Brain pericyte (primary cell): ENCODE measurements around the gene PLXDC2.

Source experiments
- DNase-seq: peaks from one replicate; pipeline ENCODE4 v3.0.0-alpha.2; 2012; ENCODE audit warnings: low read depth, low spot score

Gene PLXDC2

DNA sequence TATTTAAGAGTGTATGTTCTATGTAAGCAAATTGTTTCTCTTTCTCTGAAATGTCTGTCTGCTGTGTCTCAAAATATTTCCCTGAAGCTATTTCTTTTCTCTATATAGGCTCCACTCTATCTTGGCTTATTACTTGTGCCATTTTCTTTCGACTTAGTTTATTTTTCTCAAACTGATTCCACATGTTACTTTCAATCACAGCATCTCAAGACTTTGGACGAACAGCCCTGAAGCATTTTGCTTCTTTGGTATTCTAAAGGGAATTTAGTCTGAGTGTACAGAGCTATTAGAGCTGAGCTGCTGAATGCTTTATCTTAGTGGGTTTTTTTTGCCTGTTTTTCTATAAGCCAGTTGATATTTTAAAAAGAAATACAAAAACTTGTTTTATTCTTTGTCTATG lies 95.7 kb downstream of the PLXDC2 start:
- no peak for DNase-seq

DNA sequence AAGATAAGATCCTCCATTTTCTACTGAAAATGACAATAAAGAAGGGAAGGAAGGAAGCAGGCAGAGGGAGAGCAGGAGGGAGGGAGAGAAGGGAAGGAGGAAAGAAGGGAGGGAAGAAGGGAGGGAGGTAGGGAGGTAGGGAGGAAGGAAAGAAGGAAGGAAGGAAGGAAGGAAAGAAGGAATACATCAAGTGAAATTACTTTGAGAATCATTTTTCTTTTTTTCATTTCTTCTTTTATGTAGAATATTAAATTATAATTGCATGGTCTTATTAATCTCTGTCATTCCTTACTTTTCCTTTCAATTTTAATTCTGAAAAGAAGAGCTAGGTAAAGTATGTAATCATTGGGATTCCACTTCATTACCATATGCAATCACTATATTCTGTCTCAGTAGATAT lies 97.8 kb downstream of the PLXDC2 start:
- no peak for DNase-seq

DNA sequence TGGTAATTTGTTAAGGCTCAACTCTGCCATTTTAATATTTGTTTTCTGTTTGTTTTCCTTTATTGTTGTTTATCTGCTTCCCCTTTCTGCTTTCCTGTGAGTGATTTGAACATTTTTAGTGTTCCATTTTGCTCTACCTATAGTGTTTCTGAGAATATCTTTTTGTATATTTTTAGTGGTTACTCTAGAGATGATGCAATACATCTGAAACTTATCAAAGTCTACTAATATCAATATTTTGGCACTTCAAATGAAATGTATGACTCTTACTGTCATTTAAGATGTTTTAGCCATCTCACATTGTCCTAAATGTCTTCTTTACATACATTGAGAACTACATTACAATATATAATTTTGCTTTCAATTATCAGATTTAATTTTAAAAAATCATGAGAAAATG lies 98.9 kb downstream of the PLXDC2 start:
- DNase-seq = no peak

DNA sequence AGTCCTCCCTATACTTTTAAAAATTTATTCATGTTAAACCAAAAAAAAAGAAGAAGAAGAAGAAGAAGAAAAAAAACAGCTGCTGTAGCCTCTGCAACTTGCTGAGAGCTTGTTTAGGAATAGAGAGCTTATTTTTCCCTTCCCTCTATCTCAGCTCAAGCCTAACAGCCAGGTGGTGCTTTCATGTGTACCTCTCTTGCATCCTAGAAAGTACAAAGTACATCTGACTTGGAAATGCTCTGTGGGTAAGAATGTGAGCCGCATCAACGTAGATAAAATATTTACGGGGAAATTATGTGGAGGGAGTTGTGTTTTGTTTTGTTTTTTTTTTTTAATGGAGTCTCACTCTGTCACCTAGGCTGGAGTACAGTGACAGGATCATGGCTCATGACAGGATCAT lies 99.6 kb downstream of the PLXDC2 start:
- no peak for DNase-seq

DNA sequence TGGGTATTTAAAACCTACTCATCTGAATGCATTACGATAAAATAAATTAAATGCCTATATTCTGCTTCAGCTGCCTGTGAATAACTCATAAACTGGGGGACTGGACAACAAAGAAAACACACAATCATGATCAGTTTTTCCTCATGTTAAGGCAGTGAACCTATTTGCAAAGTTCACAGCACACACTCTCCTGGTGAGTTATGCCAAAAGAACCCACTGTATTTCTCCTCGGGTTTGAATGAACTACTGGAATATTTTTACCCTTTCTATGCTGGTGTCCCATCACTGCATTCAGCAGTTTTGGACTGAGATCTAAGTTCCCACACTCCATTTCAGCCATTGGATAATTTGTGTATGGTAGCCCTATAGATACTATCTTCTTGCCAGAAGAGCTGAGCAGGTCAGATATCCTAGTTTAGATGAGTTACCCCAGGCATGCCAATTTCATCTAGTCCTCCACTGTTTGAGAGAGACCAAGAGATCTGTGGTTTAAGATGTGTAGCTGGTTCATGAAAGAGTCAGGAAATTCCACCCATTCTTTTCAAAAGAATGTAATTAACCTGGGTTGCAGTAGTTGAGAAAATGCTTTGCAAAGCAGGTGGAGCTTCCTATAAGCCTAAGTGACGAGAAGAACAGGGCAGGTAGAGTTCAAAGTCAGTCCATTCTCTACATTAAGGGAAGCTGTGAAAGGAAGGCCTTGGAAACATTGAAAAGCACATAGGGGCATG lies 101.7 kb downstream of the PLXDC2 start:
- no peak for DNase-seq

DNA sequence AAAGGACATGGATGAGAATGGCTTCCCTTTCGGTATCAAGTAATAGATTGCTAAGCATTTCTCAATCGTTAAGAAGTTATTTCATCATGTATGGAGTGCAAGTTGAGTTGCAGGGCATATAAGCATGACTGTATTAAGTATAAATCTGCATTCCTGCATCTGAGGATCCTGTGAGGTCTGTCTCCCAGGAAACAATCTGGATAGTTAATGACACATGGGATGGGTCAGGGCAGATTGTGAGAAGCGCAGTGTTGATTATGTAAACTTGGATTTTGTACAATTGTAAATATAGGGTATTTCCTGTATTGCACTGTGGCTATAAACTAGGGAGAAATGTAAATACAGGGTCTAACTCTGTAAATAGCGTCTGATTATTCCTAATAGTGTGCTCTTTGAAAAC lies 102.6 kb downstream of the PLXDC2 start:
- DNase-seq = no peak

DNA sequence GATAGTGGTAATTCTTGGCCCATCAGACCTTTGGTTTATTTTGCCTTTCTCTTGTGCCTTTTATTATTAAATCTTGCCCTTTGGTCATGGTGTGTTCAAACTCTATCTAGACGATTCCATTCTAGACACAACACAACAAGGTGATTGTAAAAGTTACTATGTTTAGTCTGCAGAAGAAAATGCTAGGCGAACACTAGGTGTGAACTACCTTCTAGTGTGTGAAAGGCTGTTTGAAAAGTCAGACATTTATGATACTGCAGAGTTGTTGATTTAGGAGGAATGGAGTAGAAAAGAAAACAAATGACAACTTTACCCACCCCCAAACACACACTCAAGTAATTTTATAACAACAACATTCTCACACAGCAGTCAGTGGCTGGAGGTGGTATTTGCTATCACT lies 103.4 kb downstream of the PLXDC2 start:
- no peak for DNase-seq

DNA sequence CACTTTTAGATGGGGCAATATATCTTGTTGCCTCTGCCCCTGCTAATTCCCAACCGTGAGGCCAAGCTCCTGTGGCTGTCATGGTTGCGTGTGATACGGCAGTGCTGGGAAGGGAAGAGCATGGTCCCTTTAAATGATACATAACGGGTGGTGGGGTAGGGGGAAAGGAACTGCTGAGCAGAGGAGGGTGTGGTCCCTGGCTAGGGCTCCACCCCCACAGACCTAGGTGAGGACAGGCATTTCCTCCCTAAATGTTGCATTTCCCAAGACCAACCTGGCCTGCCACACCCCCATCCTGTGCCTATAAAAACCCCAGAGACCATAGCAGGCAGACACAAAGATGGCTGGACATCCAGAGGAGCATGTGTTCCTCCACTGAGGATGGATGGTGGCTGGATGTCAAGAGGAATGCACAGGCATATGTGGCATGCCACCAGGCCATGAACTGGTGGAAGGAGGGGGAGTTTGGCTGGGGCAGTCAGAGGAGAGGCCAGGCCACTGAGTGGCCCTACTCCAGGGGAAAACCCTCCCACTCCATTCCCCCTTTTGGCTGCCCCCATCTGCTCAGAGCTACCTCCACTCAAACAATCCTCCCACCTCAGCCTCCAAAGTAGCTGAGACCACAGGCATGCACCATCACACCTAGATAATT lies 104.0 kb downstream of the PLXDC2 start:
- DNase-seq = no peak

DNA sequence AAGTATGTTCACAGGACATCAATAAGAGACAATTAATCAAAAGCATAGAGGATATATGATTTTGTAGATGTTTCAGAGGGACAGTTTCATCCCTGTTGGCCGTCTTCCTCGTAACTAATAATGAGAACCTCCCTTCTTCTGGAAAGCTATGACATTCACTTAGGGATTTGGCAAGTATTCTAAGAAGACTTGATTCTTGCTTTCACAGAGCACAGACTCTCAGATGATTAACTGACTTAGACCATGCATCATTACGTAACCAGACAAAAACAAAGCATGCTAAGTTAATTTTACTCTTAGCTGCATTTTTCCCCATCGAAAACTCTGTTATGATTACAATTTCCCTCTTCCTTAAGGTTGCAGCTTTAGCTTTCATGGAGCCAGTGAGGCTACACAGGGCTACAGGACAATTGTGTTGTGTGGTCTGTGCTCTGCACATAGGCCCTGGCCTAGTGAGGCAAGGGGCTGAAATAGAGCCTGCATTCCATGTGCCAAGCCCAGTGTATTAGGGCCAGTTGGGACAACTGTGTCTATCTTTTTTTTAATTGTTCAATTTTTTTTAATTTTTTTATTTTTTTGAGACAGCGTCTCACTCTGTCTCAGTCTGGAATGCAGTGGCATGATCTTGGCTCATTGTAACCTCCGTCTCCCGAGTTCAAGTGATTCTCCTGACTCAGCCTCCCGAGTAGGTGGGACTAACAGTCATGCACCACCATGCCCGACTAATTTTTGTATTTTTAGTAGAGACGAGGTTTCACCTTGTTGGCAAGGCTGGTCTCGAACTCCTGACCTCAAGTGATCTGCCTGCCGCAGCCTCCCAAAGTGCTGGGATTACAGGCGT lies 105.3 kb downstream of the PLXDC2 start:
- DNase-seq = no peak

DNA sequence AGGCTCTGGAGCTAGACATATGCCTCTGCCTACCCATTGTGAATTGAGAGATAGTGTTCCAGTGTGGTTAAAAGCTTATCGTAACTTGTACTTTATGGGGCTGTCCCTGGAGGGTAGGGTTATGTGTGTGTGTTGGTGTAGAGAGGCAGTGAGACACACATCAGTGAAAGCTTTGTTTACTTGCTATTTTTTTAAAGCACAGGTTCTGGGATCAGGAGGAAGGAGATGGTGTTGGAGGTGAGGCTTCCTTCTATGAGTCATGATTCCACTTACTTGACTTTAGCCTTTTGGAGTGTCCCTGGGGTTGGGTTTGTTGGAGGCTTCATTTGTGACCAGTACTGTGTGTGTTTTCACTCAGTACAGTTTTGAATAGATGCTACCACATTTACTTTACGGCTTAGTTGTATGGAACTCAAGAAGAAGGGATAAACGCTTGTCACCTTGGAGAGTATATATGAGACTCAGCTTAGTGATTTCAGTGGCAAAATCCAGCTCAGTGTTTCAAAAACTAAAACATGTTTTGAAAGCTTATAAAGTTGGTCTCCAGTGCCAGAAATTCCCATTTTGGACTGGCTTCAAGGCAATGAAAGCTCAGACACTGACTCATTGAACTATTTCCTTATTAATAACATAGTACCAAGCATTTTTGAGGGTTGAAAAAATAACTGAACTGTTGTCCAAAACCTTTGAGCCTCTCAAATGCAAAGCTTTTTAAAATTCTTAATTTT lies 106.2 kb downstream of the PLXDC2 start:
- DNase-seq = no peak

DNA sequence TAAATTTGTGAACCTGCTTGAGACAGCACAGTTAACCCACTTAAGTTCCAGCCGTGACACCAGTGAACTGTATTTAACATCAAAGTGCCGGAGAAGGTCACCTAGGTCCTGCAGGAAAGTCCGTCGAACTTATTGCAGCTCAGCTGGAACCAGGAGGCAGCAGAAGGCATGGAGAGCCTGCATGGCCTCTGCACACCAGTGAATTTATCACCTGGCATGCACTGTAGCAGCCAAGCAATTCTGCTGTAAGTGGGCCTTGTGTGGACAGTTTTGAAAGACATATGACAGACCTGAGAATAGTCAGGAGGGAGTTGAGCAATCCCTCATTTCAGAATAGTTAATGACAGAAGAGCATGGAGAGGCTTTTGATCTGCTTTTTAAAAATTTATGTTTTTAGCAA lies 108.8 kb downstream of the PLXDC2 start:
- DNase-seq = no peak

DNA sequence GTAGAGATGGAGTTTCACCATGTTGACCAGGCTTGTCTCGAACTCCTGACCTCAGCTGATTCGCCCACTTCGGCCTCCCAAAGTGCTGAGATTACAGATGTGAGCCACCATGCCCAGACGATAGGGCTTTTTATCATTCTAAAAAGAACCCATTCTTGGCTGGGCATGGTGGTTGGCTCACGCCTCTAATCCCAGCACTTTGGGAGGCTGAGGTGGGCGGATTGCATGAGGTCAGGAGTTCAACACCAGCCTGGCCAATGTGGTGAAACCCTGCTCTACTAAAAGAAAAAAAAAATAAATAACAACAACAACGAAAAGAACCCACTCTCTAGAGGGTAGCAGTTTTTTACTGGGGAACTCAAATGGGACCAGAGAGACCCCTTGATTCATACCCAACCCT lies 112.7 kb downstream of the PLXDC2 start:
- no peak for DNase-seq

DNA sequence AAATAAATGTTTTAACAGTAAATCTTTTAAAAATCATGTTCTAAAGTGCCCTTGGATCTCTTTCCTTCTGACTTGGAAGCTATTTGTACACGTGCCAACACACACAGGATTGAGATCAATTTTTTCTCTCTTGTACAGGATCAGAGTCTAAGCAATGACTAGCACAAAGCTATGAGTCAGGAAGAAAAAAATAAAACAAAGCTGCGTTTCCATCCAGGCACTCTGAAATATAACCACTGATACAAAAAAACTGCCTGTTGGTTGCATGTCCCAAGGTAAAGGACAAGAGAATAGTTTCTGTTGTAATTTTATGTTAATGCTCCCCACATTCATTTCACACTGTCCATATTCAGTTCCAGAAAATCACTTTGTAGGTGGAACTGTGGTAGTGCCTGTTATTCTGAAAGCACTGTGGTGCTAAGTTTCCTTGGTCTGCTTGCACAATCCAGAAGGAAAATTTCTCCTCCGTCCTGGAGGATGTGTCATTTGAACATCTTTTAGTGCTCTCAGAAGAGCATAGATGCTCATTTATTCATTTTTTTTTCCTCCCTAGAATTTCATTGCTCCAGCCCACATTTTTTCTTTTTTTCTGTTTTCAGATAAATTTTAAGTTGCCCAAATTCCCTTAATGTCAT lies 113.4 kb downstream of the PLXDC2 start:
- DNase-seq = no peak

DNA sequence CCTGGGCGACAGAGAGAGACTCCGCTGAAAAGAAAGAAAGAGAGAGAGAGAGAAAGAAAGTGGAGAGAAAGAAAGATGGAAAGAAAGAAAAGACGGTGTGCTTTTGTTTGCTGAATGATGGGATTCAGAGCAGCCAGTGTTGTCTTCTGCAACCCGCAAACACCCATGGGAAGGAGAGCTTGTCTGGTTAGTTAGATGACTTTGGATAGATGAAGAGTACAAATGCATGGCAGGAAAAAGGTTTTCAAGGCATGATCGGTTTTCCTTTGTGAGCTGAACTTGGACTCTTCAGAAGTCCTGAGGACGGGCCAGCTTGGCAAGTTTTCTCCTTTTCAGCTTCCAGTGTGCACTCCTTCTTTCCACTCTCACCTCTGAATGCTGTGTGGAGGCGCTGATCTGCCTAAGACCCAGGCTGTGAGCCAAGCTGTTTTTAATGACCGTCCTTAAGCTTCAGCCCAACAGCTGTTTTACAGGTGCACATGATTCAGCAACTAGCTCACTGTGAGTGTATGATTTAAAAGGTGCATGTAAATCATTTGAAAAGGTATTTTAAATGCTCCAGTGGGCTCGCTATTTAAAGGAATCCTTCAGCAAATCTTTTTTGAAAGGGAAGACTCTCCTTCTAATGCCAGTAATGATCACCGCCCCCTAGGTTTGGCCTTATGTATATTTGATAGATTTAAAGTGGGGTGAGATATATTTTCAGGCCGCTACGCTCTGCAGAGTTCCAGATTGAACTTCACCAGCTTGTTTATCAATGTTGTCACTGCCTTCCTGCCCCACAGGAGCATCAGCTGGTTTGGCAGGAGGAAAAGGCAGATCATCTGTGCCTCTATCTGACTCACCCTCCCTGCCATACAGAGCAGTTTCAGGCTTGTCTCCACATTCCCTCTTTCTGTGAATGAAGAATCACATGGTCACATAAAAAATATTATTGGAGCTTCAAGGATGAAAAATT lies 115.0 kb downstream of the PLXDC2 start:
- no peak for DNase-seq

DNA sequence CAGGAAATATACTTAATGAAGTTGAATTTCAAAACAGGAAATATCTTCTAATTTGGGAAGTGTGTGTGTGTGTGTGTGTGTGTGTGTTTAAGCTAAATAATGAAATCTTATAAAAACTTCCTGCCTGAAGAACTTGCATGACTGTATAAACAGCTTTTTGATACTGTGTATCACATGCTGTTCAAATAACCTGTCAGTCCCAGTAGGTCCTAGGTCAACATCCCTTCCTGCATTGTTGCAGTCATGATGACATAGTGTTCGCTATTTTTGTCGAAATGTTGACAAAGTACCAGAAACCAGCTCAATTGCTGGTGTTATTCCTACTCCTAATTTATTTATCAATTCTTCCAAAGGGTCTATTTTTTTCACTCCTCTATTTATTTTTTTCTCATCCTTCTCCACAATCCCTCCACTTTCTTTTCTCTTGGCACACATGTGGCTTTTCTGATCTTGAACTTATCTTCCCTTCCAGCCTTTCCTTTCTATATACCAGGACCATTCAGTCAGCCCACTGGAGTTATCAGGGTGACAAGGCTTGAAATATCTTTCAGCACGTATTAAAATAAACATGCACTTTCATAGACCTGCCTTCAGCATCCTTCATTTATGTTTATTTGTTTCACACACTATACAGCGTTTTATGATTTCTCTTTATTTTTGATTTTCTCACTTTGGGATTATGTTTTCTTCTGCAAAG lies 115.8 kb downstream of the PLXDC2 start:
- no peak for DNase-seq

DNA sequence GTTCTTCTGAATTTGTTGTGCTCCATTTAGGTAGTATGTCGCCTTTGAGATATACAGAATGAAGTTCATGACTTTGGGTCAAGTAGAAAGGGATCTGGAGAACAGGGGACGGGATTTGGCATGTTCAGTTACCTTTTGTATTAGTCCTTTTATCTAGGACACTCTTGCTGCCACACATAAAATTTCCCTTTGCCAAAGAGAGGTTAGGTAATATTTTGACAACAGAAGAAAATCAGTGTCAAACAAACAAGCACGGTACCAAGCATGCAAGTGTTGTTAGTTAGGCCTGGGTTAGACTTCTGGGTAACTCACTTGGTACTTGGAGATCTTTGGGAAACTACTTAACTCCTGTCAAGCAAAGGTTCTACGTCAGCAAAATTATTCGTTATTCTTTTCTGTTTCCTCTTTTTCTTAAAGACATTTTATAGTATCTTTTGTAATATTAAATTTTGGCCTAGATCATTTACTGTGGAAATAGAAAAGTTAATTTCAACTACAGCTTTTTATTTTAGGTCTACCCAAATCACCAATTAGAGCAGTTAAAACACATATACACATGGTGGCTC lies 116.7 kb downstream of the PLXDC2 start:
- DNase-seq = no peak

DNA sequence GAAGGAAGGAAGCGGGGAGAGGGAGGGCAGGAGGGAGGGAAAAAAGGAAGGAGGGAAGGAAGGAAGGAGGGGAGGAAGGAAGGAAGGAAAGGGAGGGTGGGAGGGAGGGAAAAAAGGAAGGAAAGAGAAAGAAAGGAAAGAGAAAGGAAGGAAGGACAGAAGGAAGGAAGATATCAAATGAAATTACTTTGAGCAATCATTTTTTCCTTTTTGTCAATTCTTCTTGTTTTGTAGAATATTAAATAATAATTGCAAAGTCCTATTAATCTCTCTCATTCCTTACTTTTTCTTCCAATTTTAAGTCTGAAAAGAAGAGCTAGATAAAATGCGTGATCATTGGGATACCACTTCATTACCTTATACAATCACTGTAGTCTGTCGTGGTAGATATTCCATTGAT lies 117.5 kb downstream of the PLXDC2 start:
- no peak for DNase-seq

DNA sequence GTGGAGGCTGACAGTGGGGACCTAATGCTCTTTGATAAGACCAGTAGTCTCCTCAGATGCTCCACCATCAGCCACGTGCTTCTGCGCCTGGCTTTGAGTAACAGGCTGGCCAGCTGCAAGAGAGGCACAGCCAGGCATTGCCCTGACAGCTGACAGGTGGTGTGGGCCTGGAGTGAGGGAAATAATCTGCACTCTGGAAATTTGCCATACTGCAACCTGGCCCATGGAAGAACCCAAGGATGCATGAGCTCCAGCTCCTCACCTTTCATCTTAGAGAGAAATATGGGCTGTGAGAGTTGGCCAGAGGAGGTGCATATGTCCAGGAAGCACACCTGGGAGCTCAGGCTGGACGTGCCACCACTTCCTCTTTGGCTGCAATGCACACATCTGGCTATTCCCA lies 118.9 kb downstream of the PLXDC2 start:
- no peak for DNase-seq

DNA sequence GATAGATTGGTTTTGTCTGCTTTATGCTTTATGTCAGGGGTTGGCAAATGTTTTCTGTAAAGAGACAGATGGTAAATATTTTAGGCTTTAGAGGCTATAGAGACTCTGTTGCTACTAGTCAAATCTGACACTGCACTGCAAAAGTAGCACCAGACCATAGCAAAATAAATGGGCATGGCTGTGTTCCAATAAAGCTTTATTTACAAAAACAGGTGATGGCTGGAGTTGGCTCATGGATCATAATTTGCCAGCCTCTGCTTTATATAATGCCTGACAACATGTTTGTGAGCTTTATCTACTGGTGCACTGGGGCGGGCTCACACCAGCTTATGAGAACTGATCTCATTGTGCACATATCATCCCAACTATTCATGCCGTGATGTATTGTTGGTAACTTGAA lies 120.1 kb downstream of the PLXDC2 start:
- no peak for DNase-seq
